HG03280 (cell line): Measurements from ENCODE around the gene STAG3.
"Not testable (repeated sequence)": the region's sequence is repeated elsewhere in the genome, so short reads cannot be mapped to it uniquely, and the experiment has no call there.

ENCODE experiments used
- ATAC-seq: cut with Tn5 transposase; IDR thresholded peaks from one replicate; pipeline ENCODE4 v1.9.1; 2021; ENCODE audit warnings: mild to moderate bottlenecking, moderate library complexity; ENCODE audit not compliant: unreplicated experiment

Gene STAG3

DNA sequence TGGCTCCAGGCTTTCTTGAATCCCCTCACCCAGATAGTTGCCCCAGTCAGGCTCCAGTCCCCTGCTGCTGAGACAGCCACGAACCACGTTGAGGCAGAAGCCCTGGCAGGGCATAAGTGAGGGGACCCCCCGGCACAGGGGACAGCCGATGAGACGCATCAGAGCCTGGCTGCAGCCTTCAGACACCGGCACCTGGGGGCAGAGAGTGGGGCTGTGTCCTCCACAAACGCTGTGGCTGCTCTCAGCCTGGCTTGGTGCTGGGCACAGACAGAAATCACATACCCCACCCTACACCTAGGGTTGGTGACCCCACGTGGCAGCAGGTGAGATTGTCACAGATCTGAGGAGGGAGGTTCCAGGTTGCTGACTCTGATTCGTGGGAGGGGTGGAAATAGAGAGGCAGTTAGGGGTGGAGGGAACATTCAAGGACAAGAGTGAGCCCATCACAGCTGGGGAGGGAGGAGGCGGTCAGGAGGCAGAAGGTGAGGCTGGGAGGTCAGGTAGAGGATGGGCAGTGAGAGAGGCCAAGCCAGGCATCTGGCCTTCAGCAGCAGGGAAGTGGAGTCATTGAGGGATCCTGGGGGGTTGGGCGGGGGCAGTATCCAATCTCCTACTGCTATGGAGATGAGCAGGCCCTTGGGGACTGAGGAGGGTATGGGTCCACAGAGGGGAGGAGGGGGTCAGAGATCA, 3.8 kb upstream of the STAG3 start:
- no peak for ATAC-seq

GRCh38 chr7:100174582-100174981, 3.1 kb upstream of the STAG3 start:
- no peak for ATAC-seq

DNA sequence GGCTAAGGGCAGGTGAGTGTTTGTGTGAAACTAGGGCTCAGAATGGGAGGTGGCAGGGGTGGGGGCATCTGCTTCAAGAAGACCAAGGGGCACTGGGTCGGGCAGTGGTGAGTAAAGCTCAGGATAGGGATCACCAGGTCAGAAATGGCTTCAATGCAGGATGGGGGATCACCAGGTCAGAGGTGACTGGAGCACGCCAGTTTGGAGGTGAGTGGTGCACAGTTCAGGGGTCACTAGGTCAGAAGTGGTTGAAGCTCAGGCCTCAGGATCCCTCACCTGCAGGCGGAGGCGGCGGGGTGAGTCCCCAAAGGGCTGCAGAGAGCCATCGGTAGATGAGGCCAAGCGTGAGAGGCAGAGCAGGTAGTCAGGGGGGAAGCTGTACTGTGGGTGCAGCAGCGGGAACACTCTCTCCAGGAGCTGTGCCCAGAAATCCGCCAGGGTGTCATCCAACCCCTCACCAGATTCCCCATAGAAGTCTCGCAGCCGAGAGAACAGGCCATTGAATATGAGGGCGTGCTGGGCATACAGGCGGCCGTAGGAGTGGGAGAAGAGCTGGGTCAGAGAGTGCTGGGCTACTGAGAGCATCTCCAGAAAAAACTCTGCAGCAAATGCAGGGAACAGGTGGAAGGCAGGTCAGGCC, 2.3 kb upstream of the STAG3 start:
- ATAC-seq: no peak

- ATAC-seq: no peak
Measured at GRCh38 chr7:100176096-100177044, 1.3 kb upstream of the STAG3 start.

- not testable (repeated sequence) for ATAC-seq
Measured at GRCh38 chr7:100180084-100180483, 2.4 kb downstream of the STAG3 start.

GRCh38 chr7:100182616-100183015, 4.9 kb downstream of the STAG3 start:
- not testable (repeated sequence) for ATAC-seq

- ATAC-seq: not testable (repeated sequence)
Measured at GRCh38 chr7:100183090-100183489, 5.4 kb downstream of the STAG3 start.

DNA sequence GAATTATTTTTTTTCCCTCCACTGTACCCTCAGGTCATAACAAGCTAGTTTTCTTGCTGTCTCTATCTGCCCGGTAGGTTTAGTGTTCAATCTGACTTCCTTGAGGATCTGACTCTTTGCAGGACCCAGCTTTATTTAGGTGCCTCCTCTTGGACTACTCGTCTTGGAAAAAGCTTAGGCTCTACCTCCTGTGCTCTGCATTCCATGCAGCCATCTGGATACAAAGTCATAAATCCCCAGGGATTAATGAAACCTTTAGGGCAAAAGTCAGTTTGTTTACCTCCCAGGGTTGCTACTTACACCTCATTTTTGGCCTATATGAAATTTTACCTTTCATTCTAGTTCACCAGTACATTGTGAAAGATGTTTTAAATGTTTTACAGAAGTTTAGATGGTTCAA, 8.0 kb downstream of the STAG3 start:
- ATAC-seq: no peak

DNA sequence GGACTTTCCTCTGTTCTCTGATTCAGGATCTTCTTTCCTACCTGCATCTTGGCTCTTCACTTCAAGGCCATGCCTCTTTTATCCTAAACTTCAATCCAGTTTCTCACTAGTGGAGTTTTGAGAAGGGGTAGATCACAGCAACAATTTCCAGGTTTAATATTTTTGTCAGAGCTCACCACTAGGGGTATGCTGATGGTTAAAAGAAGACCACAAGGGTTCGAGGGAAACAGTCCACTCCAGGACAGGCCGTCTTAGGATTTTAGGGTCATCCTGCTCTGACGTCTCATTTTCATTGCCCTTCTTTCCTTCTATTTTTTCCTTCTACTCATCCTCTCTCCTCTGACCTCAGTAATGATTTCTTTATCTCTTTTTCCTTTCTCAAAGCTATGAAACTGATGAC, 11.3 kb downstream of the STAG3 start:
- ATAC-seq: no peak

DNA sequence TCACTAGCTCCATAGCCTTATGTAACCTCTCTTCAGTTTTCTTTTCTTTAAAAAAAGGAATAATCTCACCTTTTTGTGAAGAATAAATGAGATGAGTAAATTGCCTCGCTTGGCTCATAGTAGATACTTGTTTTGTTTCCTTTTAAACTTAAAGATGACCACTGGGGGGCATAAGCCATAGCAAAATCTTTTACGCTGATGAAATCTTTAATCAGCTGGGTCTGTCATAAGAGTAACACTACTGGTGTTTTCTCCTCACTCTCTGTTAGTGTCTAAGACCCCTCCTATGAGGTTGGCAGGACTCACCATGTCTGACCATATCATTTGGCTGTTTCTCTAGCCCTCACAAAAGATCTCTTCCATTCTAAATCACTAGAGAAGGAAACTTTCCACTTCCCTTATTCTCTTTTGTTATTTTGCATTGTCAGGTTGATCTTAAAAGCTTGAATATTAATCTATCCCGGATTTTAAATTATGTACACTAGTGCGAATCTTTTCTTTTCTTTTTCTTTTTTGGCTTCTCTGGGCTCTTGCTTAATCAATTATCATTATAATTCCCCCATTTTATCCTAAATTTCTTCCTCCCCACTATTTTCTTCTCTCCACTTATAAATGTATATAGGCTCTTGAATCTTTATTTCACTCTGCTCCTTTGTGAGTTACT, 12.5 kb downstream of the STAG3 start:
- no peak for ATAC-seq

DNA sequence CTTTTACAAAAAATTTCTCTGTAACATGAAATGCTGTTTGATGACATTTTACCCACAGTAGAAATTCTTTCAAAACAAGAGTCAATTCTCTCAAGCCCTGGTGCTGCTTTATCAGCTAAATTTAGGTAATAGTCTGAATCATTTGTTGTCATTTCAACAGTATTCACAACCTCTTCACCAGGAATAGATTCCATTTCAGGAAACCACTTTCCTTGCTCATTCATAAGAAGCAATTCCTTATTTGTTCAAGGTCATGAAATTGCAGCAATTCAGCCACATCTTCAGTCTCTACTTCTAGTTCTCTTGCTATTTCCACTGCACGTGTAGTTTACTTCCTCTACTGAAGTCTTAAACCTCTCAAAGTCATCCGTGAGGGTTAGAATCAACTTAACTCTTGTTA, 14.1 kb downstream of the STAG3 start:
- no peak for ATAC-seq

- not testable (repeated sequence) for ATAC-seq
Measured at GRCh38 chr7:100192281-100192862, 14.7 kb downstream of the STAG3 start.

GRCh38 chr7:100192969-100193368, 15.3 kb downstream of the STAG3 start:
- no peak for ATAC-seq

DNA sequence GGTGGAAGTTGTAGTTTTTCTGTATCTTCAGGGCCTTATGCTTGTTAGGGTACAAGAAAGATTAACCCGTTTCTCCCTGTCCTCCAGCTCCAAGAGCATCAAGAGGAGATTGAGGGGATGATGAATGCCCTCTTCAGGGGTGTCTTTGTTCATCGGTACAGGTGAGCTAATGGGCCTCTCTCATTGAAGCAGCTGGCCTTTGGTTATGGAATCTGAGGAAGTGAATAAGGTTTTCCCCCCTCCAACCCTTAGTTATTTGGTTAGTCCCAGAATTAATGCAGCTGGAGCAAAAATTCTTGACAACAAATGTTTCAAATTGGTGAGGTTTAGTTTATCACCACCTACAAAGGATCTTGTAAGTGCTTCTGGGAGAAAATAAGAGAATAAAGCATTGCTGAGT, 17.5 kb downstream of the STAG3 start:
- ATAC-seq: no peak

- ATAC-seq: peak; percentile 45
Measured at GRCh38 chr7:100195901-100196322, 18.2 kb downstream of the STAG3 start.

GRCh38 chr7:100198266-100198665, 20.5 kb downstream of the STAG3 start:
- no peak for ATAC-seq

- ATAC-seq: no peak
Measured at GRCh38 chr7:100200693-100201092, 23.0 kb downstream of the STAG3 start.

DNA sequence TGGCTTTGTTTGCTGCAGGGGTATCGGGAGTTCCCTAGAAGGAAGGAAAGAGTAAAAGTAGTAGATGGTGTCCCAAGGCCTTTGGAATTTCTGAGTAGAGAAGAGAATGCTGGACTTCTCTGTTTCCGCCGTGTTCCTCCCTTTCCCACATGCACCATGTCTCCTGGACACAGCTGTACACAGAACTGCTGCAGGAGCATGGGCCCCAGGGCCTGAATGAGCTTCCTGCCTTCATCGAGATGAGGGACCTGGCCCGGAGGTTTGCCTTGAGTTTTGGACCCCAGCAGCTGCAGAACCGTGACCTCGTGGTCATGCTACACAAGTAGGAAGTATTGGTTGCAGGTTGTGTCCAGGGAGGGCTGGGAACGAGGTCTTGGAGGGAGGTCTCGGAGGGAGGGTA, 26.7 kb downstream of the STAG3 start:
- ATAC-seq: no peak

DNA sequence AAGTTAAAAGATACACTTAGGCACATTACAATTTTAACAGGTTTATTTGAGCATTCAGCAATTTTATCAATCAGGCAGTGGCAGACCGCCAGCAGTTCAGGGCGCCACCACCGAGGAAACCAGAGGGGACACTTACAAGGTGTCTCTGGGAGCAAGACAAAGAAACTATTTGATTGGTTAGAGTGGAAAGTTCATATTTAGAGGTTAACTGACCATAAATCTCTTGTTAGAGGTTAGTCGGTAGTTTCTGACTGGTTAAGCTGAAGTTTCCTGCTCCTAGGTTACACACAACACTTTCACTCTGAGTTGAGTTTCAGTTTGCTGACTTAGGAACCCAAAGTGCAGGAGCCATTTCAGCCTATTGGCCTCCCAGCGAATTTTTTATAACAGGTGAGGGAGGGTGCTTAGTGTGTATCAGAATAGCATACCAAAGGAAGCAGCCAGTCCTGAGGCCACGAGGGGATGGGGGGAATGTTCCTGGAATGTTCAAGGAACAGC, 31.2 kb downstream of the STAG3 start:
- peak; percentile 69 for ATAC-seq

DNA sequence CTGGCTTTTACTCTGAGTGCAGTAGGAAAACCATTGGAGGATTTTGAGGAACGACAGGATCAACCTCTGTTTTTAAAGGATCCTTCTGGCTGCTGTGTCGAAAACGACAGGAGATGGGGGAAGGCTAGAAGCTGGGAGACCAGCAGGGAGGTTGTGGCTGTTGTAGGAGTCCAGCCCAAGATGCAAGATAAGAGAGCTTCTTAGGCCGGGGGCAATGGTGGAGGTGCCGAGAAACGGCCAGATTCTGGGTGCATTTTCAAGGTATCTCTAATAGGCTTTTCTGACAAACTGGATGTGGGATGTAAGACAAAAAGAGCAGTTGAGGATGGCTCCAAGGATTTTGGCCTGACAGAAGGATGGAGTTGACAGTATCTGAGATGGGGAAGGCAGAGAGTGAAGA, 31.8 kb downstream of the STAG3 start:
- no peak for ATAC-seq
